Endodermal cell (in vitro differentiated cells): ENCODE measurements around the gene BRWD1. TPM values are rescaled to one million over a fixed set of nuclear protein-coding genes. Genes with fewer than 3 reads are reported as not detected.
A peak's percentile ranks its signal among the peaks of the same experiment; 100 is the strongest.
"Not testable (repeated sequence)": the region's sequence is repeated elsewhere in the genome, so short reads cannot be mapped to it uniquely, and the experiment has no call there.

Source experiments
- DNase-seq: peaks from one replicate; pipeline ENCODE4 v3.0.0-alpha.2; 2017
- H3K27ac ChIP-seq: 2 replicates; pipeline ENCODE4 v1.5.1; 2013; ENCODE audit warnings: mild to moderate bottlenecking, low read depth, low read length, moderate library complexity
- H3K27me3 ChIP-seq: 2 replicates; pipeline ENCODE4 v1.6.1; 2013; ENCODE audit warnings: mild to moderate bottlenecking, low read length, moderate library complexity; ENCODE audit not compliant: insufficient read depth, control insufficient read depth, poor library complexity, severe bottlenecking
- H3K36me3 ChIP-seq: 2 replicates; pipeline ENCODE4 v1.7.0; 2013; ENCODE audit warnings: mild to moderate bottlenecking, low read length, moderate library complexity; ENCODE audit not compliant: control insufficient read depth, insufficient read depth
- H3K4me1 ChIP-seq: one replicate; pipeline ENCODE4 v1.7.0; 2013; ENCODE audit warnings: low read length; ENCODE audit not compliant: control insufficient read depth, insufficient read depth
- H3K4me3 ChIP-seq: 2 replicates; pipeline ENCODE4 v1.5.1; 2013; ENCODE audit warnings: mild to moderate bottlenecking, low read length, moderate library complexity
- H3K9ac ChIP-seq: 2 replicates; pipeline ENCODE4 v1.6.1; 2013; ENCODE audit warnings: mild to moderate bottlenecking, low read length, moderate library complexity; ENCODE audit not compliant: poor library complexity, severe bottlenecking; ENCODE audit errors: extremely low read depth
- H3K9me3 ChIP-seq: 2 replicates; pipeline ENCODE4 v1.6.1; 2013; ENCODE audit warnings: mild to moderate bottlenecking, low read length, moderate library complexity; ENCODE audit not compliant: control insufficient read depth
- H3K27ac Mint-ChIP-seq: 2 replicates; pipeline ENCODE4 v1.8.0; 2020; ENCODE audit warnings: mixed read lengths
- H3K27me3 Mint-ChIP-seq: 2 replicates; pipeline ENCODE4 v1.8.0; 2021; ENCODE audit warnings: mild to moderate bottlenecking, mixed read lengths; ENCODE audit not compliant: insufficient read depth
- H3K36me3 Mint-ChIP-seq: 2 replicates; pipeline ENCODE4 v1.8.0; 2020; ENCODE audit warnings: low read depth, mixed read lengths
- H3K4me1 Mint-ChIP-seq: 2 replicates; pipeline ENCODE4 v1.8.0; 2020; ENCODE audit warnings: mixed read lengths
- H3K4me3 Mint-ChIP-seq: 2 replicates; pipeline ENCODE4 v1.8.0; 2020; ENCODE audit warnings: mild to moderate bottlenecking, moderate library complexity, mixed read lengths
- H3K9me3 Mint-ChIP-seq: 2 replicates; pipeline ENCODE4 v1.8.0; 2020; ENCODE audit warnings: mild to moderate bottlenecking, mixed read lengths
- WGBS, 2 experiments: methylation state at CpG; one replicate each; pipeline versions ENCODE4 v1.1.5 to v1.1.7; 2013; ENCODE audit warnings: missing lambda C conversion rate in 2 of 2, mixed read lengths in 1 of 2; ENCODE audit not compliant: insufficient coverage in 1 of 2, insufficient read length in 1 of 2; 5-methylcytosine and 5-hydroxymethylcytosine counted together
- total RNA-seq, 2 donors: library from RNA; stranded (reverse); fragmentation: NEBNext Ultra II Directional in 1 of 2; extraction: Animal tissue kit (Norgen Biotek cat#: 25700) in 1 of 2; gene quantifications; 2 replicates in 1 of 2; 3 replicates in 1 of 2; pipeline ENCODE4 v1.2.1, GENCODE V29; 2021
- TF ChIP-seq, protein P1 (sequence below): fragments of 200-600 bp; sonication (generic); conservative IDR thresholded peaks from 2 replicates; pipeline ENCODE4 v1.5.0; 2021; ENCODE audit warnings: antibody characterized with exemption, mild to moderate bottlenecking

Gene BRWD1
- total RNA-seq, 2 donors from 2014 or later, result 64.7 to 76.1 TPM

DNA sequence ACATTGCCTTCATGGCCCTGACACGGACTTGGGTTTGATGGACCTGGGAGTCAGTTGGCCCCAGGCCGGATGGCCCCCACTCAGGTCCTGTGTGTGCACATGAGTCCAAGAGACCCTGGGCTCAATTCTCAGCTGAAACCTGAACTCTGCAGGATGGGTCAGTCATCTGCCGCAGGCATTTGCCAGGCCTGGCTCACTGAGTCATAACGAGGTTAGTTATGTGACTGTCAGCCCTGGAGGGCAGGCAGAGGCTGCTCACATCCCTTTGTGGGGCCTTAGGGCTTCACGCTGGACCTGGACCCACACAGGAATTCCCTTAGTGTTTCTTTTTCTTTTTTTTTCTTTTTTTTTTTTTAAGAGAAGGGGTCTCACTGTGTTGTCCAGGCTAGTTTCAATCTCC is 176.7 kb downstream of the BRWD1 start:
- Histone ChIP-seq H3K4me1 (no peaks in the 10 kb centered on the region), H3K4me3 (no peak overlapping the region), H3K27ac (no peak overlapping the region), H3K9ac (no peak overlapping the region), H3K36me3 (no peaks in the 10 kb centered on the region), H3K9me3 (peaks cover 6% of the 10 kb centered on the region), H3K27me3 (no peaks in the 10 kb centered on the region)
- no peaks in the 10 kb centered on the region for H3K27me3 Mint-ChIP-seq
- no peak overlapping the region for H3K27ac Mint-ChIP-seq
- TF ChIP-seq, protein P1, sequence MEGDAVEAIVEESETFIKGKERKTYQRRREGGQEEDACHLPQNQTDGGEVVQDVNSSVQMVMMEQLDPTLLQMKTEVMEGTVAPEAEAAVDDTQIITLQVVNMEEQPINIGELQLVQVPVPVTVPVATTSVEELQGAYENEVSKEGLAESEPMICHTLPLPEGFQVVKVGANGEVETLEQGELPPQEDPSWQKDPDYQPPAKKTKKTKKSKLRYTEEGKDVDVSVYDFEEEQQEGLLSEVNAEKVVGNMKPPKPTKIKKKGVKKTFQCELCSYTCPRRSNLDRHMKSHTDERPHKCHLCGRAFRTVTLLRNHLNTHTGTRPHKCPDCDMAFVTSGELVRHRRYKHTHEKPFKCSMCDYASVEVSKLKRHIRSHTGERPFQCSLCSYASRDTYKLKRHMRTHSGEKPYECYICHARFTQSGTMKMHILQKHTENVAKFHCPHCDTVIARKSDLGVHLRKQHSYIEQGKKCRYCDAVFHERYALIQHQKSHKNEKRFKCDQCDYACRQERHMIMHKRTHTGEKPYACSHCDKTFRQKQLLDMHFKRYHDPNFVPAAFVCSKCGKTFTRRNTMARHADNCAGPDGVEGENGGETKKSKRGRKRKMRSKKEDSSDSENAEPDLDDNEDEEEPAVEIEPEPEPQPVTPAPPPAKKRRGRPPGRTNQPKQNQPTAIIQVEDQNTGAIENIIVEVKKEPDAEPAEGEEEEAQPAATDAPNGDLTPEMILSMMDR, result no peak
- H3K9me3 Mint-ChIP-seq, result no peaks in the 10 kb centered on the region
- H3K4me1 Mint-ChIP-seq, result peaks cover 15% of the 10 kb centered on the region
- H3K4me3 Mint-ChIP-seq, result no peak overlapping the region
- WGBS, 2 experiments, result 92 to 100% methylated on average over 3 to 5 of the region's 5 CpGs
- DNase-seq, result no peak
- no peaks in the 10 kb centered on the region for H3K36me3 Mint-ChIP-seq

DNA sequence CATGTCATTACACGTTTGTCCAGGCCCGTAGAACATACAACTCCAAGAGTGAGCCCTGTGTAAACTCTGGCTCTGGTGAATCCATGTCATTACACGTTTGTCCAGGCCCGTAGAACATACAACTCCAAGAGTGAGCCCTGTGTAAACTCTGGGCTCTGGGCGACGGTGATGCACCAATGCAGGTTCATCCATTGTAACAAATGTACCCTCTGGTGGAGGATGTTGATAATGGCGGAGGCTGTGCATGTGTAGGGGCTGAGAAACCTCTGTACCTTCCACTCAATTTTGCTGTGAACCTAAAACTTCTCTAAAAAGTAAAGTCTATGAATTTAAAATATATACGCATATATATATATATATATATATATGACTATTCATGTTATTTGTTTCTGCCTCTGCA is 177.3 kb downstream of the BRWD1 start:
- not testable (repeated sequence) for H3K27me3 Mint-ChIP-seq, H3K36me3 ChIP-seq, H3K9me3 Mint-ChIP-seq, H3K27me3 ChIP-seq, H3K4me3 ChIP-seq, H3K27ac Mint-ChIP-seq, H3K27ac ChIP-seq, H3K9me3 ChIP-seq, DNase-seq, H3K4me1 Mint-ChIP-seq, H3K36me3 Mint-ChIP-seq, H3K9ac ChIP-seq, H3K4me3 Mint-ChIP-seq, H3K4me1 ChIP-seq
- WGBS, 2 experiments, result 89 to 100% methylated on average over 1 to 7 of the region's 8 CpGs
- TF ChIP-seq, protein P1, result peak; percentile 54

DNA sequence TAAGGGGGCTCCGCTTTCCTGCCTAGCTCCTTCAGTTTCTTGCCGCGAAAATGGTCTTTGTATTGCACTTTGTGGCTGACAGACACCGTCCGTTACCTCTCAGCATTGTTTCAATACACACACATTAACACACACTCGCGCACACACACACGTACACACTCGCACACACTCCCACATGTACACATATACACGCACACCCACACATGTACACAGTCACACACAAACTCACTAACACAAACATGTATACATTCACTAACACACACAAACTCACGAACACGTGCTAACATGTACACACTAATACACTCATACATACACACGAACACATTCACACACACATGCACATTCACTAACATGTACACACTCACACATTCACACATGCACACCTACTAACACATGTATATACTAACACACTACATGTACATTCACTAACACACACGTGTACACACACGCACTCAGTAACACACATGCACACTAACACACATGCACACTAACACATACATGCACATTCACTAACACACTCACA is 179.1 kb downstream of the BRWD1 start:
- H3K4me1 ChIP-seq, result no peaks in the 10 kb centered on the region
- TF ChIP-seq, protein P1, result no peak
- H3K27me3 ChIP-seq, result no peaks in the 10 kb centered on the region
- no peak overlapping the region for H3K9ac ChIP-seq
- no peak overlapping the region for H3K27ac Mint-ChIP-seq
- WGBS, 2 experiments, result 85 to 91% methylated on average over 15 of the region's 15 CpGs
- H3K27me3 Mint-ChIP-seq, result no peaks in the 10 kb centered on the region
- H3K4me3 ChIP-seq, result no peak overlapping the region
- H3K9me3 ChIP-seq, result peaks cover 9% of the 10 kb centered on the region
- H3K27ac ChIP-seq, result no peak overlapping the region
- no peak for DNase-seq
- H3K9me3 Mint-ChIP-seq, result no peaks in the 10 kb centered on the region
- H3K36me3 ChIP-seq, result no peaks in the 10 kb centered on the region
- peaks cover 9% of the 10 kb centered on the region for H3K4me1 Mint-ChIP-seq
- no peaks in the 10 kb centered on the region for H3K36me3 Mint-ChIP-seq
- H3K4me3 Mint-ChIP-seq, result no peak overlapping the region

Other genes with a start within 250 kb of the BRWD1 start
- gene PSMG1, start 130.2 kb downstream of the BRWD1 start, total RNA-seq, result 10 to 100 TPM; 47.3 to 52.6 TPM
- 100 to 1,000 TPM; 526 to 626 TPM for gene HMGN1, start 35.5 kb upstream of the BRWD1 start, total RNA-seq
- gene LCA5L, start 132.1 kb upstream of the BRWD1 start, total RNA-seq, result 1 to 10 TPM; 2.4 to 3.6 TPM
- 10 to 100 TPM; 18.8 to 22.4 TPM for gene SH3BGR, start 138.3 kb upstream of the BRWD1 start, total RNA-seq